ENCODE measurements around the gene GATA2.

Gene GATA2

GRCh38 chr3:128486681-128487537, 6.1 kb downstream of the GATA2 start:
- peaks cover 61% of the 10 kb centered on the region for H3K4me1 ChIP-seq (ENCODE audit: control insufficient read depth, insufficient read depth, low read length)
- H3K36me3 ChIP-seq (ENCODE audit: control insufficient read depth, insufficient read depth, low read length), result no peaks in the 10 kb centered on the region
- no peaks in the 10 kb centered on the region for H3K9me3 ChIP-seq (ENCODE audit: control insufficient read depth, insufficient read depth, low read length)
- peak overlapping the region; percentile 58; the same call in 1 of the 2 replicates for H3K4me3 ChIP-seq (ENCODE audit: low read depth, low read length)
- no peak overlapping the region for H3K27ac ChIP-seq (ENCODE audit: low read depth, low read length)
- no peak overlapping the region for H3K9ac ChIP-seq (ENCODE audit: low read depth, low read length)
- peaks cover 100% of the 10 kb centered on the region for H3K27me3 ChIP-seq (ENCODE audit: control insufficient read depth, insufficient read depth, low read length)

GRCh38 chr3:128486205-128486628, 6.8 kb downstream of the GATA2 start:
- peaks cover 100% of the 10 kb centered on the region for H3K27me3 ChIP-seq (ENCODE audit: control insufficient read depth, insufficient read depth, low read length)
- H3K4me1 ChIP-seq (ENCODE audit: control insufficient read depth, insufficient read depth, low read length), result peaks cover 60% of the 10 kb centered on the region
- H3K9ac ChIP-seq (ENCODE audit: low read depth, low read length), result no peak overlapping the region
- H3K4me3 ChIP-seq (ENCODE audit: low read depth, low read length), result 0 out of 2 replicates have a peak overlapping the region, but pooled peaks have one; percentile 58
- H3K36me3 ChIP-seq (ENCODE audit: control insufficient read depth, insufficient read depth, low read length), result no peaks in the 10 kb centered on the region
- H3K9me3 ChIP-seq (ENCODE audit: control insufficient read depth, insufficient read depth, low read length), result no peaks in the 10 kb centered on the region
- H3K27ac ChIP-seq (ENCODE audit: low read depth, low read length), result no peak overlapping the region

DNA sequence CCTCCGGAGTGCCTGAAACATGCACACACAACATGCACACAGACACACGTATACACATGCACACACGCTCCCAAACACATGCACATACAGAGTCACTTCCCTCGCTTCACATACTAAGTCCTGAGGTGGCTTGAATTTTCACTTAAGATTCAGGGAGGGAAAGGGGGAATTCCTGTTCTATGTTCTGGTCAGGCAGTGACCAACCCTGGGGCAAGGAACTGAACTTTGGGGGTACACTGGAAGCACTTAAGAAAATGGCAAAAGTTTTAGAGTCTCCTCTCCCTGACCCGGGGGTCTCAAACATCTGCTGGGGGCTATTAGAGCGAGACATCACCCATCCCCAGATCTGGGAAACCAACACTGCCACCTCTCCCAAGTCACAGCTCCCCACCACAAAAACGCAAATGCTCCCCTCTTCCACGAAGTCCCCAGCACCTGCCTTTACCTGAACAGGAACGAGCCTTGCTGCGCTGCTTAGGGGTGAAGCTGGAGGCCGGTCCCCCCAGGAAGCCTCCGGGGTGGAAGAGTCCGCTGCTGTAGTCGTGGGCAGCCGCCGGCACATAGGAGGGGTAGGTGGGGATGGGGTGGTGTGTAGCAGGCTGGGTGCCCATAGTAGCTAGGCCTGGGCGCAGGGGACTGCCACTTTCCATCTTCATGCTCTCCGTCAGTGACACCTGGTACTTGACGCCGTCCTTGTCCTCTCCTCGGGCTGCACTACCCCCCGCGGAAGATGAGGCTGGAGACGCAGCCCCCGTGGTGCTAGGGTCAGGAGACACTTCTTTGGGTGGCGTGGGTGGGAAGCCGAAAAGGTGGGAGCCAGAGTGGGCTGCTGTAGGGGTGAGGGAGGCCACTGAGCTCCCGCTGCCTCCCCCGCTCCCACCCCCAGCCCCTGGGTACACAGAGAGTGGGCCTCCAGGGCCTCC, 7.5 kb downstream of the GATA2 start:
- H3K27me3 ChIP-seq (ENCODE audit: control insufficient read depth, insufficient read depth, low read length), result peaks cover 100% of the 10 kb centered on the region
- no peak overlapping the region for H3K9ac ChIP-seq (ENCODE audit: low read depth, low read length)
- H3K27ac ChIP-seq (ENCODE audit: low read depth, low read length), result no peak overlapping the region
- H3K4me3 ChIP-seq (ENCODE audit: low read depth, low read length), result no peak overlapping the region
- H3K9me3 ChIP-seq (ENCODE audit: control insufficient read depth, insufficient read depth, low read length), result no peaks in the 10 kb centered on the region
- H3K4me1 ChIP-seq (ENCODE audit: control insufficient read depth, insufficient read depth, low read length), result peaks cover 57% of the 10 kb centered on the region
- no peaks in the 10 kb centered on the region for H3K36me3 ChIP-seq (ENCODE audit: control insufficient read depth, insufficient read depth, low read length)

- no peak overlapping the region for H3K9ac ChIP-seq (ENCODE audit: low read depth, low read length)
- H3K36me3 ChIP-seq (ENCODE audit: control insufficient read depth, insufficient read depth, low read length), result no peaks in the 10 kb centered on the region
- peak overlapping the region; percentile 46; the same call in 1 of the 2 replicates for H3K4me3 ChIP-seq (ENCODE audit: low read depth, low read length)
- peaks cover 51% of the 10 kb centered on the region for H3K4me1 ChIP-seq (ENCODE audit: control insufficient read depth, insufficient read depth, low read length)
- no peaks in the 10 kb centered on the region for H3K9me3 ChIP-seq (ENCODE audit: control insufficient read depth, insufficient read depth, low read length)
- peaks cover 100% of the 10 kb centered on the region for H3K27me3 ChIP-seq (ENCODE audit: control insufficient read depth, insufficient read depth, low read length)
- no peak overlapping the region for H3K27ac ChIP-seq (ENCODE audit: low read depth, low read length)
Measured at GRCh38 chr3:128484404-128485281, 8.4 kb downstream of the GATA2 start.

- peaks cover 100% of the 10 kb centered on the region for H3K27me3 ChIP-seq (ENCODE audit: control insufficient read depth, insufficient read depth, low read length)
- H3K4me1 ChIP-seq (ENCODE audit: control insufficient read depth, insufficient read depth, low read length), result peaks cover 46% of the 10 kb centered on the region
- no peak overlapping the region for H3K9ac ChIP-seq (ENCODE audit: low read depth, low read length)
- no peaks in the 10 kb centered on the region for H3K9me3 ChIP-seq (ENCODE audit: control insufficient read depth, insufficient read depth, low read length)
- H3K27ac ChIP-seq (ENCODE audit: low read depth, low read length), result no peak overlapping the region
- H3K4me3 ChIP-seq (ENCODE audit: low read depth, low read length), result peak overlapping the region; percentile 46
- no peaks in the 10 kb centered on the region for H3K36me3 ChIP-seq (ENCODE audit: control insufficient read depth, insufficient read depth, low read length)
Measured at GRCh38 chr3:128483657-128484403, 9.2 kb downstream of the GATA2 start.

DNA sequence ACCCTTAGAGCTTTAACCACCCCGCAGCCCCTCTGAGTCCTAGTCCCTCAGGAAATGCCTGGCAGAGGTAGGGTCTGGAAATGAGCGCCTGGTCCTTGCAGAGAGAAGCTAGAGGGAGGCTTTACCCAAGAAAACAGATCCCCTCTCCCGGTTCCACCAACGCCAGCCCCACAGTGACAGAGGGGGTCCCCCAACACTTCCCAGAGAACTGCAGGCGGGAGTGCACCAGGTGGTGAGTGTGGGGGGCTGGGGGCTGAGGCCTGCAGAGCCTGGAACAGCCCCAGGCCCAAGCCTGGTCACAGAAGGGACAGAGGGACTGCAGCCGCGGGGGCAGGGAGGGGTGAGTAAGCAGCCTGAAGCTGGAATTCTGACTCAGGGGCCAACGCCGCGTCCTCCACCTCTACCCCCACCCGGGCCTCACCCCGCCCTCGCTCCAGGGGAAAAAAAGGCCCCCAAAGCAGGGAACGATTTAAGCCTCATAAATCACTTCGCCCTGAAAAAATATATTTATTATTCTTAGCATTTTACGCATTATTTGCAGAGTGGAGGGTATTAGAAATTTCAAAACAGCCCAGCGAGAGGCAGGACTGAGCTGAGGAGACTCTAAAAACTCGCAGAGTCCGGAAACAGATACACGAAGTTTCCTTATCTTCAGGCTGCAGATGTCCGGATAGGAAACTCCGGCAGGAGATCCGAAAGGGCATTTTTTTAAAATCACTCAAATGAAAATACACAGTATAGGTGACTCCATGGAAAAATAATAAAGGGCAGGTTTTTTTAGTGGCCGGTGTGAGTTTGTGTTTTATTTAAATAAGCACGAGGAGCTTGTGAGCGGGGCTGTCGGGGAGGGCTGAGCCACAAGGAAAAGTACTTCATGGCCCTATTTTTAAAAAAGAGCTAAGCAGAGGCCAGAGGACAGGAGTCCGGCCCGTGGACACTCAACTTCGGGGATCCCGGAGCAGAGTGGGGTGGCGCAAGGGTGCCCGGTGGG, 10.0 kb downstream of the GATA2 start:
- Histone ChIP-seq H3K4me3 (ENCODE audit: low read depth, low read length) (peak overlapping the region; percentile 46), H3K9me3 (ENCODE audit: control insufficient read depth, insufficient read depth, low read length) (no peaks in the 10 kb centered on the region), H3K36me3 (ENCODE audit: control insufficient read depth, insufficient read depth, low read length) (no peaks in the 10 kb centered on the region), H3K4me1 (ENCODE audit: control insufficient read depth, insufficient read depth, low read length) (peaks cover 46% of the 10 kb centered on the region), H3K27me3 (ENCODE audit: control insufficient read depth, insufficient read depth, low read length) (peaks cover 100% of the 10 kb centered on the region), H3K9ac (ENCODE audit: low read depth, low read length) (no peak overlapping the region), H3K27ac (ENCODE audit: low read depth, low read length) (no peak overlapping the region)

DNA sequence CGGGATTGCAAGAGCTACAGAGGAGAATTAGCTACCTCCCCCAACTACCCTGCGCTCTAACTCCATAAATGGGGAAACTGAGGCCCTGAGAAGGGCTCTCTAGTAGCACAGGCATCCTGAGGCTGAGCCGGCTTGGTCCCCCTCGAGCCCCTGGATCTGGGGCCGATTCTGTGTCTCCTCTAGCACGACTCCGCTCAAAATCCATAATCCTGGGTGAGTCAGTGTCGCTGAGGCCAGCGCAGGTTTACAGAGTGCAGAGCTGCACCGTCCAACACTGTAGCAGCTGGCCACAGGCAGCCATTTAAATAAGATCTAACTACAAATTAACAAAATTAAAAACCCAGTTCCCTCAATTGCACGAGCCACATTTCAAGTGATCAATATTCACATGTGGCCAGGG, 10.8 kb downstream of the GATA2 start:
- H3K4me3 ChIP-seq (ENCODE audit: low read depth, low read length), result no peak overlapping the region
- no peak overlapping the region for H3K27ac ChIP-seq (ENCODE audit: low read depth, low read length)
- H3K4me1 ChIP-seq (ENCODE audit: control insufficient read depth, insufficient read depth, low read length), result peaks cover 44% of the 10 kb centered on the region
- H3K27me3 ChIP-seq (ENCODE audit: control insufficient read depth, insufficient read depth, low read length), result peaks cover 100% of the 10 kb centered on the region
- H3K36me3 ChIP-seq (ENCODE audit: control insufficient read depth, insufficient read depth, low read length), result no peaks in the 10 kb centered on the region
- no peak overlapping the region for H3K9ac ChIP-seq (ENCODE audit: low read depth, low read length)
- no peaks in the 10 kb centered on the region for H3K9me3 ChIP-seq (ENCODE audit: control insufficient read depth, insufficient read depth, low read length)

DNA sequence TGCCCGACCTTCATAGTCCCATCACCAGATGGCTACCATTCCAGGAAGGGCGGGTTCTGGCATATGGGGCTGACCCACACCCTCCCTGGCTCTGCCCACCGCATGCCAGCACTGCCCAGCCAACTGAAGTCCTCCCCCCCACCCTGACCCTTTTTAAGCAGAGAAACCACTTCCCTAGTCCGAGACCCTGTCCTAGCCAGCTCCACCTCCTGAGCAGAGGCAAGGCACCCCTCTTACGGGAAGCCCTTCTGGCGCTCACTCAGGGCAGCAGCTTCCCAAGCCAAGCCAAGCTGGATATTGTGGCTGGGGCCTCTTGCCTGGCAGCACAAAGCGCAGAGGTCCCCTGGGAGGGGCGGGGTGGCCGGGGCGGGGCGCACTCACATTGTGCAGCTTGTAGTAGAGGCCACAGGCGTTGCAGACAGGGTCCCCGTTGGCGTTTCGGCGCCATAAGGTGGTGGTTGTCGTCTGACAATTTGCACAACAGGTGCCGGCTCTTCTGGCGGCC, 11.5 kb downstream of the GATA2 start:
- Histone ChIP-seq H3K9ac (ENCODE audit: low read depth, low read length) (no peak overlapping the region), H3K9me3 (ENCODE audit: control insufficient read depth, insufficient read depth, low read length) (no peaks in the 10 kb centered on the region), H3K4me1 (ENCODE audit: control insufficient read depth, insufficient read depth, low read length) (peaks cover 38% of the 10 kb centered on the region), H3K27ac (ENCODE audit: low read depth, low read length) (no peak overlapping the region), H3K4me3 (ENCODE audit: low read depth, low read length) (no peak overlapping the region), H3K27me3 (ENCODE audit: control insufficient read depth, insufficient read depth, low read length) (peaks cover 100% of the 10 kb centered on the region), H3K36me3 (ENCODE audit: control insufficient read depth, insufficient read depth, low read length) (no peaks in the 10 kb centered on the region)

DNA sequence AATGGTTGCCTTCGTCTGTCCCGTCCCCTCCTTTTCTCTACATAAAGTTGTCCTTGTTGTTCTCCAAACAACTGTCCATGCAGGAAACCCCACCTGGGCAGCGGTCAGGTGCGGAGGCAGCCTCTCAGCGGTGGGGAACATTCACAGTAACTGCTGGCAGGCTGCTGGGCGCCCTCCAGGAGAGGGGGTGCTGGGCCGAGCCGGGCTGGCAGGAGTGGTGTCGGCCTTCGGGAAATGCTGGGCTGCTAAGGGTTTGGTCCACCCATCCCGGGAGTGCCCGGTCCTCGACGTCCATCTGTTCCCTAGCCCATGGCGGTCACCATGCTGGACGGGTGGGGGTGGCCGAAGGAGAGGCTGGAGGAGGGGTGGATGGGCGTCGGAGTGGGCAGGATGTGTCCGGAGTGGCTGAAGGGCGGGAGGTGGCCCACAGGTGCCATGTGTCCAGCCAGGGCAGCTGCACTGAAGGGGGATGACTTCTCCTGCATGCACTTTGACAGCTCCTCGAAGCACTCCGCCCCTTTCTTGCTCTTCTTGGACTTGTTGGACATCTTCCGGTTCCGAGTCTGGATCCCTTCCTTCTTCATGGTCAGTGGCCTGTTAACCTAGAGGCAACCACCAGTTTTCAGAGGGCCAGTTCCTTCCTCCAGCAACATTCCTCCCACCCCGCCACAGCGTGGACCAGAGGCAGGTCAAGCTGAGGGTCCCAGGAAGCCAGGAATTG, 12.1 kb downstream of the GATA2 start:
- H3K9me3 ChIP-seq (ENCODE audit: control insufficient read depth, insufficient read depth, low read length), result no peaks in the 10 kb centered on the region
- no peaks in the 10 kb centered on the region for H3K36me3 ChIP-seq (ENCODE audit: control insufficient read depth, insufficient read depth, low read length)
- no peak overlapping the region for H3K4me3 ChIP-seq (ENCODE audit: low read depth, low read length)
- no peak overlapping the region for H3K9ac ChIP-seq (ENCODE audit: low read depth, low read length)
- H3K27me3 ChIP-seq (ENCODE audit: control insufficient read depth, insufficient read depth, low read length), result peaks cover 100% of the 10 kb centered on the region
- no peak overlapping the region for H3K27ac ChIP-seq (ENCODE audit: low read depth, low read length)
- peaks cover 34% of the 10 kb centered on the region for H3K4me1 ChIP-seq (ENCODE audit: control insufficient read depth, insufficient read depth, low read length)
